NCI-H82 treated with DMSO at 0.1 percent for 48 hours (cell line): ENCODE data around the gene HSDL2.
A peak's percentile ranks its signal among the peaks of the same experiment; 100 is the strongest.

Source experiments
- DNase-seq: peaks from one replicate; lab custom pipeline; 2025; ENCODE audit not compliant: unreplicated experiment; lab: John Stamatoyannopoulos, UW

HSDL2 gene

GRCh38 chr9:112443636-112444035 lies 63.7 kb downstream of the HSDL2 start:
- DNase-seq: no peak

DNA sequence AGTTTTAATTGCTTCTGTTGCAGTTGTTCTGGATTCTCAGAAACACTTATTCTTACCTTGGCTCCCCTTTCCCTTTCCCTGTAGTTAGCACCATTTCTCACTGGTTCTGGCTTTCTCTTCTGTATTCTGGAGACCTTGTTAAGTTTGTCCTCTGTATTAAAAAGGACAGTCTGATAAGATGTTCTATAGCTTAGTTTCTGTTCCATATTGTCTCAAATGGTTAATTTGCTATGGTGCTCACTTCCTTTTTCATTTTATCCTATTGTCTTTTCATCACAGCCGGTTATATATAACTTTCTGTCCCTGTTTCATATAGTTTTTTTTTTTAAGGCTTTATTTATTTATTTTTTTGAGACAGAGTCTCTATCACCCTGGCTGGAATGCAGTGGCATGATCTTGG lies 65.3 kb downstream of the HSDL2 start:
- no peak for DNase-seq

GRCh38 chr9:112446080-112446479 lies 66.2 kb downstream of the HSDL2 start:
- DNase-seq: no peak

DNA sequence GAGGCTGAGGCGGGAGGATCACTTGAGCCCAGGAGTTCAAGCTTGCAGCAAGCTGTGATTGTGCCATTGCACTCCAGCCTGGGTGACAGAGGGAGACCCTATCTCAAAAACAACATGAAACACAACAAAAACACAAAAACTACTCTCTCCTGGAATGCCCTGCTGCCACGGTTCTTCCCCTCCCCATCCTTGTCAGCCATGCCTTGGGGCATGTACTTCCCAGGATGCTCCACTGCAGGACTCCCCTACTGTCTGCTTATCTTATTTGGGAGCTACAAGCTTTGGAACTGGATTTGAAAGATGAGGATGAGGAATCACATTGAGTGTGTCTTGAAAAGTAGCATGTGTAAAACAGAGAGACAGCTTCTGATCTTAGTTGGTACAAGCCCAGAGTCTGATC lies 66.6 kb downstream of the HSDL2 start:
- no peak for DNase-seq

DNA sequence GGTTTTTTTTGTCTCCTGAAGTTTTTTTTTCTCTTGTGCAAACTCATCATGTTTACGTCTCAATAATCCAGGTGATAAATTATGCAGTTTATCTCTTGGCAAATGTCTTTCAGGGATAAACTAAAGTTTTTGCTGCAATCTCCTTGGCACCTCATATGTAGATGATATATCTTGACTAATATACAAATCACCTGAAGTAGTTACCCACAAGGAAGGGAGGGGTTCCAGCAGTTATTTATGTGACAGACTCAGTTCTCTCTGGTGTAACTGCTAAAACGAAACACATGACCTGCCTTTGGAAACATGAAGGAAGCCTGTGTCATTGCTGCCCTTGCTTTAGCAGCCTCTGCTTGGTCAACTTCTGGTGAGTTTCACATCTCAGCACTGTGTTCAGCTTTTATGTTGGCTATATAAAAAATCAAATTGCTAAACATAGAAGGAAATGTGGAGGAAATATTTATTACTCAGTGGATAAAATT lies 67.4 kb downstream of the HSDL2 start:
- no peak for DNase-seq

- no peak for DNase-seq
Observed at GRCh38 chr9:112462855-112463254, 82.9 kb downstream of the HSDL2 start.

GRCh38 chr9:112465352-112465751 lies 85.4 kb downstream of the HSDL2 start:
- no peak for DNase-seq

DNA sequence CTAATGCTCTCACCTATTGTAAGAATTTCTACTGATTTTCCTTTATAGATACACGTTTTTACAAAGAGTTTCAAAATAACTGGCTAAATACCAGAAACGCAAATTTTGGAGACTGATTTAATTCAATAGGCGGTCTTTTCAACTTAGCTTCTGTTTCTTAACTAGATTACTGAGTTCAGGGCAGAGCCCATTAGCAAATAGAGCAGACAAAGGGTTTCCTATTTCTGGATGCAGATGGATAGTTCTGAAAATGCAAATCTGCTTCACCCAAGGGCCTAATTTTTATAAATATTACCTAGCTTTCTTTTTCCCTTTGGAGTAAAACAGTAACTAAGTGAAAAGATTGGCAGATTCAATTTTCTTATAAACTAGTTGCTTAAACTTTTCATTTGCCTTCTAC lies 93.1 kb downstream of the HSDL2 start:
- no peak for DNase-seq

- no peak for DNase-seq
Observed at GRCh38 chr9:112473986-112474385, 94.1 kb downstream of the HSDL2 start.

- no peak for DNase-seq
Observed at GRCh38 chr9:112475318-112475717, 95.4 kb downstream of the HSDL2 start.

- DNase-seq: no peak
Observed at GRCh38 chr9:112477330-112477729, 97.4 kb downstream of the HSDL2 start.

GRCh38 chr9:112479221-112479620 lies 99.3 kb downstream of the HSDL2 start:
- no peak for DNase-seq

GRCh38 chr9:112484607-112485006 lies 104.7 kb downstream of the HSDL2 start:
- no peak for DNase-seq

DNA sequence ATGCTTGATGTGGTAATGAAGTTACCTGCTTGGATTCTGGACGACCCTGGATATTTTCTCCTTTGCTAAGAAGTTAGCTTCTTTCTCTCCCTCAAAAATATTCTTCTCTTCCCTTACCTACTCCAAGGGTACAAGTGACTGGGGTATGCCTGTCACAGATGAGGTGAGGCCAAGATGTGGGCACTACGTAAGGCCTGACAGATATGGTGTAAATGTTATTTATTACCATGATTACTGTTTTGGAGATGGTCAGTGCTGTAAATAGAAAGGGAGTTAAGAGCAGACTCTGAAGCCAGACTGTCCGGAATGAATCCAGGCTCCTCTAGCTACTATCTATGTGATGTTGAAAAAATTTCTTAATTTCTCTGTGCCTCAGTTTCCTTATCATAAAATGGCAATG lies 105.7 kb downstream of the HSDL2 start:
- DNase-seq: no peak

GRCh38 chr9:112486221-112487007 lies 106.5 kb downstream of the HSDL2 start, which contains the start of gene KIAA1958:
KIAA1958 (plus strand) TSS chr9:112486827; CDS start chr9:112574081, 87,254 bp downstream.
- peak; percentile 25 for DNase-seq

- peak; percentile 12 for DNase-seq
Observed at GRCh38 chr9:112487008-112487798, 107.3 kb downstream of the HSDL2 start.

DNA sequence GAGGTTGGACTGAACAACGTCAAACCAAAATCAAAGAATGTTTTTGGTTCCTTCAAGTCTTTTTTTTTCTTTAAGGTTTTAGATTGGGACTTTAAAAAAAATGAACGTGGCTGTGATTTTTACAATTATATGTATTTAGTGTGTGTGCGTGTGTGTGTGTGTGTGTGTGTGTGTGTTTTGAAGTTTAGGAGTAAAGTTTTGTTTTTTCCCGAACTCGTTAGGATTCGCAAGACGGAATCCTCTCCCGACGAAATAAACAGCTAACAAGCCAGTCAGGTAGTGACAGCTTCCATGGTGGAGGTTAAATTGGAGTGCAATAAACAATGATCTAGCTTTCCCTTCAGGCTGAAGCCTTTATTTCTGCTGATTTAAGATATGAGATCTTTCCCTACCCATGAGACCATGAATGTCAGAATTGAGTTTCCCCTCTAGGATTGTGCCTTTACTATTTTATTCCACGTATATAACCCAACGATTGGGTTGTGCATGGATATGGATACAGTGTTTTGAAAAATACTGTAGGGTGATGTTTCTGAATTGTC lies 108.0 kb downstream of the HSDL2 start:
- DNase-seq: no peak

- DNase-seq: peak; percentile 11
Observed at GRCh38 chr9:112489039-112489546, 109.2 kb downstream of the HSDL2 start.

DNA sequence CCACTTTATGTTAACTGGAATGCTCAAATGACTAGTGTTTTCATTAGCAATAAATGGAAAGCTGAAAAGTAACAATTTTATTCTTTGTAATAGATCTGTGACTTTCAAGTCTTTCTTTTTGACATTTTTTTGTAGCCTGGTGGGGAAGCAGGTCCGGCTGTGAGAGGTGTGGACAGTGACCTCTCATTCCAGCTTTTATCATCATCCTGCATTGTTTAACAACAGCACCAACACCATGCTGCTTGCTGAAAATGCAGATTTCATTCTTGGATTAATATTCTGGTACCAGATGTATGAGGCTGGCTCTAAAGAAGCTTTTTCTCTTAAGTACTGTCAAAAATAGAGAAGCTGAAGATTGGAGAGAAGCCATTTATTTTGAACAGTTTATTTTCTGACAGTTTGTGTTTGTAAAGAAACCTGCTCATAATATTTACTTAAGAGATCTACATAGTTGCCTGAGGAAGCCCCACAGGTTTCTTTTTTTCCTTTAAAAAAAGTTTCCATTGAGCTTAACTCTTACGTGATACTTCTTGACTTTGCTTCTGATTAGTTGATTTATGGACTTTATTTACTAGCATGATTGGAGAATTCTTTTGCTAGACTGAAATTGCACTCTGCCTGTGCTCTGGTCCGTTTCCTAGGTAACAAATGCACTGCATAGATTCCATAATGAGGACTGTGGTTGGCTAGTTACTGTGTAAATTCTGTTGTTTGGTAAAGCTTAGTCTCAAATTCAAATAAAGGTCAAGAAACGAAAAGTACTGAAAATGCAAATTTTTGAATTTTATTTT lies 110.2 kb downstream of the HSDL2 start:
- DNase-seq: no peak

DNA sequence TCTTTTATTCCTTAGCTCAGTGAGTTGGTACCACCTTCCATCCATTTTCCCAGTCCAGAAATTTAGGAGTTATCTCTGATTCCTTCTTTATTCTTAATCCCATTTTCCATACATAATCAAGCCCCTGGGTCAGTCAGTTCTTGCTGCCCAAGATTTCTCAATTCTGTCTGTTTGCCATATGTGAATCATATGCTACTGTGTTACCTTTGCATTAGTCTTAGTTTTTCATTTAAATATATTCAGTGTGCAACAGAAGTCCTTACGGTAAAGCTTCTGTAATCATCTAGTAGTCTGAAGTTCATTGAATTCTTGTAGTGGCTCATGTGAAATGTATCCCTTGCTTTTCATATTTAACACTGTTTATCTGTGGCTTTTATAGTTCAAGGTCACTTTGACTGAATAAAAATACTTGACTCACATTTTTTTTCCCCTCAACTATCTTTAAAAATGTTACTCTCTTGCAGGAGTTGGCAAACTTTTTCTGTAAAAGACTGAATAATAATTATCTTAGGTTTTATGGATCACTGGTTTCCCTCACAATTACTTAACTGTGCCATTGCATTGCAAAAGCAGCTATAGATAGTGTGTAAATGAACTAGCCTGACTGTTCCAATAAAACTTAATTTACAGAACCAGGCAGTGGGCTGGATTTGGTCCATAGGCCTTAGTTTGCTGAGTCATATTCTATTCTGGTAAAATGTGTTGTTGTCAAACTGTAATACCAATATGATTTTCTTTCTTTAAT lies 113.7 kb downstream of the HSDL2 start:
- DNase-seq: no peak
